Naive thymus-derived CD4-positive, alpha-beta T cell (primary cell): ENCODE results near the gene LCN6. TPM values are rescaled to one million over a fixed set of nuclear protein-coding genes. Genes with fewer than 3 reads are reported as not detected.
"Not testable (repeated sequence)": the region's sequence is repeated elsewhere in the genome, so short reads cannot be mapped to it uniquely, and the experiment has no call there.

Source experiments
- ATAC-seq: fragments of 150-1000 bp; cut with Tn5 transposase; 2 replicates; pipeline ENCODE4 v1.10.0; 2021; ENCODE audit warnings: mild to moderate bottlenecking, moderate library complexity
- CTCF ChIA-PET: fragments of 350-600 bp; sonication (Branson Sonifier 250); formaldehyde crosslinking; loops from one replicate; lab custom pipeline; 2021; ENCODE audit warnings: antibody characterized with exemption; lab: Charles Lee
- POLR2A ChIA-PET: fragments of 350-600 bp; sonication (Branson Sonifier 250); formaldehyde crosslinking; loops from one replicate; lab custom pipeline; 2021; ENCODE audit warnings: antibody characterized with exemption, inconsistent platforms; lab: Charles Lee
- DNase-seq, 9 donors: peaks; one replicate each; pipeline versions ENCODE4 v3.0.0 to v3.0.0-alpha.2; 2020 to 2022; ENCODE audit warnings: mixed read lengths in 1 of 9
- H3K27ac ChIP-seq: one replicate; pipeline ENCODE4 v1.7.0; 2013; ENCODE audit warnings: mild to moderate bottlenecking, low read depth, low read length, moderate library complexity
- H3K27me3 ChIP-seq, 2 donors: one replicate each; pipeline ENCODE4 v1.7.0; 2013; ENCODE audit warnings: low read length in 2 of 2, mild to moderate bottlenecking in 2 of 2, moderate library complexity in 2 of 2; ENCODE audit not compliant: control insufficient read depth in 2 of 2, insufficient read depth in 2 of 2
- H3K36me3 ChIP-seq, 3 experiments: 1 replicate in 2 of 3; 2 replicates in 1 of 3; pipeline ENCODE4 v1.7.0; 2013; ENCODE audit warnings: low read length in 3 of 3, mild to moderate bottlenecking in 3 of 3, moderate library complexity in 1 of 3; ENCODE audit not compliant: insufficient read depth in 3 of 3, control insufficient read depth in 2 of 3
- H3K4me1 ChIP-seq, 2 donors: one replicate each; pipeline ENCODE4 v1.7.0; 2013; ENCODE audit warnings: low read length in 2 of 2, mild to moderate bottlenecking in 2 of 2, moderate library complexity in 1 of 2; ENCODE audit not compliant: control insufficient read depth in 2 of 2, insufficient read depth in 2 of 2
- H3K4me3 ChIP-seq: 2 replicates; pipeline ENCODE4 v1.7.0; 2013; ENCODE audit warnings: mild to moderate bottlenecking, low read length
- H3K9me3 ChIP-seq, 3 experiments: 1 replicate in 2 of 3; 2 replicates in 1 of 3; pipeline ENCODE4 v1.7.0; 2013; ENCODE audit warnings: low read length in 3 of 3; ENCODE audit not compliant: control insufficient read depth in 2 of 3
- H3K27ac Mint-ChIP-seq, 9 donors: one replicate each; pipeline ENCODE4 v1.8.0; 2020 to 2022; ENCODE audit warnings: mixed read lengths in 9 of 9, mild to moderate bottlenecking in 8 of 9, moderate library complexity in 5 of 9, inconsistent platforms in 2 of 9
- H3K27me3 Mint-ChIP-seq, 5 donors: one replicate each; pipeline ENCODE4 v1.8.0; 2021 to 2022; ENCODE audit warnings: mixed read lengths in 5 of 5, mild to moderate bottlenecking in 1 of 5
- H3K36me3 Mint-ChIP-seq, 5 donors: one replicate each; pipeline ENCODE4 v1.8.0; 2020 to 2022; ENCODE audit warnings: mixed read lengths in 5 of 5, mild to moderate bottlenecking in 3 of 5, inconsistent platforms in 1 of 5
- H3K4me1 Mint-ChIP-seq, 7 donors: one replicate each; pipeline ENCODE4 v1.8.0; 2020 to 2022; ENCODE audit warnings: mixed read lengths in 7 of 7, mild to moderate bottlenecking in 3 of 7, inconsistent platforms in 1 of 7
- H3K4me3 Mint-ChIP-seq, 10 donors: one replicate each; pipeline ENCODE4 v1.8.0; 2020 to 2022; ENCODE audit warnings: mild to moderate bottlenecking in 10 of 10, mixed read lengths in 10 of 10, moderate library complexity in 6 of 10, inconsistent platforms in 2 of 10
- H3K9me3 Mint-ChIP-seq, 11 donors: one replicate each; pipeline ENCODE4 v1.8.0; 2020 to 2022; ENCODE audit warnings: mixed read lengths in 11 of 11, mild to moderate bottlenecking in 4 of 11, inconsistent platforms in 1 of 11, moderate library complexity in 1 of 11
- intact Hi-C, 2 donors: fragments of 100-400 bp; cut with micrococcal nuclease; formaldehyde crosslinking; loops; one replicate each; pipeline ENCODE4 v1.15.1; 2023
- polyA plus RNA-seq, 2 donors: library from polyadenylated mRNA; unstranded; fragments of 300-500 nt; fragmentation: Illumina TruSeq; gene quantifications; one replicate each; pipeline ENCODE4 v1.2.3, GENCODE V29; 2021
- total RNA-seq, 6 experiments: library from RNA in 5 of 6; stranded (reverse) in 5 of 6; gene quantifications; 1 replicate in 5 of 6; 2 replicates in 1 of 6; pipeline ENCODE4 v1.2.3 and lab custom pipeline; 2021 to 2026

Gene LCN6
- total and polyA plus RNA-seq, 7 experiments from 2014 or later = not detected

GRCh38 chr9:136762221-136762691 lies 13.9 kb upstream of the LCN6 start:
- no peak overlapping the region for H3K27ac ChIP-seq
- no peaks in the 10 kb centered on the region for H3K27me3 ChIP-seq
- no peak for DNase-seq
- CTCF ChIA-PET = no interaction called here
- intact Hi-C loops = no loop called here
- no peak for ATAC-seq
- Mint-ChIP-seq H3K9me3 (no peaks in the 10 kb centered on the region), H3K4me1 (peaks cover 0 to 12% (median 0%) of the 10 kb centered on the region in 7 donors), H3K27me3 (peaks cover 4 to 17% (median 11%) of the 10 kb centered on the region in 5 donors), H3K36me3 (no peaks in the 10 kb centered on the region), H3K4me3 (no peak overlapping the region), H3K27ac (no peak overlapping the region)
- H3K4me3 ChIP-seq = no peak overlapping the region
- H3K36me3 ChIP-seq = no peaks in the 10 kb centered on the region
- H3K9me3 ChIP-seq = no peaks in the 10 kb centered on the region
- POLR2A ChIA-PET = no interaction called here
- H3K4me1 ChIP-seq = no peaks in the 10 kb centered on the region

- H3K27ac ChIP-seq = no peak overlapping the region
- H3K4me3 Mint-ChIP-seq = no peak overlapping the region
- DNase-seq (no peak), ATAC-seq (no peak)
- intact Hi-C loops = no loop called here
- H3K9me3 Mint-ChIP-seq = no peaks in the 10 kb centered on the region
- CTCF ChIA-PET = no interaction called here
- peaks cover 2 to 10% (median 4%) of the 10 kb centered on the region in 5 donors for H3K27me3 Mint-ChIP-seq
- H3K9me3 ChIP-seq = no peaks in the 10 kb centered on the region
- no peaks in the 10 kb centered on the region for H3K27me3 ChIP-seq
- H3K4me1 Mint-ChIP-seq = peaks cover 0 to 6% (median 0%) of the 10 kb centered on the region in 7 donors
- H3K36me3 Mint-ChIP-seq = no peaks in the 10 kb centered on the region
- H3K4me1 ChIP-seq = no peaks in the 10 kb centered on the region
- no peaks in the 10 kb centered on the region for H3K36me3 ChIP-seq
- POLR2A ChIA-PET = no interaction called here
- H3K27ac Mint-ChIP-seq = no peak overlapping the region
- no peak overlapping the region for H3K4me3 ChIP-seq
Observed at GRCh38 chr9:136761545-136761981, 13.2 kb upstream of the LCN6 start.

- DNase-seq, H3K4me3 Mint-ChIP-seq, H3K36me3 Mint-ChIP-seq, intact Hi-C loops, H3K4me1 ChIP-seq, H3K4me3 ChIP-seq, POLR2A ChIA-PET, H3K27me3 Mint-ChIP-seq, H3K4me1 Mint-ChIP-seq, H3K27ac ChIP-seq, H3K9me3 Mint-ChIP-seq, H3K9me3 ChIP-seq, H3K36me3 ChIP-seq, H3K27ac Mint-ChIP-seq, H3K27me3 ChIP-seq: not testable (repeated sequence)
- ATAC-seq = peak; percentile 25
- CTCF ChIA-PET = interaction anchor here (1.4 kb wide), 1 partner anchor 274 kb away, joined by 4 read pairs; no protein-coding TSS in a partner anchor
Observed at GRCh38 chr9:136760834-136761544, 12.7 kb upstream of the LCN6 start.

- peaks cover 0 to 5% (median 0%) of the 10 kb centered on the region in 7 donors for H3K4me1 Mint-ChIP-seq
- H3K4me3 Mint-ChIP-seq = peak overlapping the region in 2 of 10 donors; percentile 14 to 26
- Histone ChIP-seq H3K27me3 (no peaks in the 10 kb centered on the region), H3K4me3 (no peak overlapping the region), H3K4me1 (no peaks in the 10 kb centered on the region), H3K27ac (no peak overlapping the region), H3K36me3 (no peaks in the 10 kb centered on the region), H3K9me3 (no peaks in the 10 kb centered on the region)
- CTCF ChIA-PET = interaction anchor here (1.4 kb wide), 1 partner anchor 275 kb away, joined by 4 read pairs; no protein-coding TSS in a partner anchor
- DNase-seq (no peak), ATAC-seq (no peak)
- POLR2A ChIA-PET = no interaction called here
- intact Hi-C loops = no loop called here
- peaks cover 0 to 5% (median 0%) of the 10 kb centered on the region in 5 donors for H3K36me3 Mint-ChIP-seq
- no peak overlapping the region for H3K27ac Mint-ChIP-seq
- peaks cover 2 to 11% (median 4%) of the 10 kb centered on the region in 5 donors for H3K27me3 Mint-ChIP-seq
- H3K9me3 Mint-ChIP-seq = peaks cover 0 to 11% (median 3%) of the 10 kb centered on the region in 11 donors
Observed at GRCh38 chr9:136760424-136760823, 12.1 kb upstream of the LCN6 start.

- DNase-seq = no peak
- H3K27ac Mint-ChIP-seq = no peak overlapping the region
- peaks cover 0 to 5% (median 0%) of the 10 kb centered on the region in 5 donors for H3K36me3 Mint-ChIP-seq
- Histone ChIP-seq H3K27me3 (no peaks in the 10 kb centered on the region), H3K36me3 (no peaks in the 10 kb centered on the region), H3K4me3 (no peak overlapping the region), H3K9me3 (no peaks in the 10 kb centered on the region), H3K27ac (no peak overlapping the region), H3K4me1 (no peaks in the 10 kb centered on the region)
- H3K4me3 Mint-ChIP-seq = peak overlapping the region in 2 of 10 donors; percentile 14 to 26
- peaks cover 0 to 11% (median 3%) of the 10 kb centered on the region in 11 donors for H3K9me3 Mint-ChIP-seq
- intact Hi-C loops = no loop called here
- ChIA-PET CTCF (interaction anchor here (1.4 kb wide), 1 partner anchor 276 kb away, joined by 4 read pairs; no protein-coding TSS in a partner anchor), POLR2A (no interaction called here)
- no peak for ATAC-seq
- H3K4me1 Mint-ChIP-seq = peaks cover 0 to 5% (median 0%) of the 10 kb centered on the region in 7 donors
- peaks cover 2 to 10% (median 4%) of the 10 kb centered on the region in 5 donors for H3K27me3 Mint-ChIP-seq
Observed at GRCh38 chr9:136759436-136760325, 11.4 kb upstream of the LCN6 start.

- H3K9me3 Mint-ChIP-seq = peaks cover 0 to 11% (median 3%) of the 10 kb centered on the region in 11 donors
- intact Hi-C loops = no loop called here
- H3K4me1 ChIP-seq = no peaks in the 10 kb centered on the region
Observed at GRCh38 chr9:136759001-136759400, 10.7 kb upstream of the LCN6 start.

More at GRCh38 chr9:136759001-136759400, 10.7 kb upstream of the LCN6 start:
- H3K4me3 Mint-ChIP-seq = no peak overlapping the region
- DNase-seq (no peak), ATAC-seq (no peak)
- H3K36me3 Mint-ChIP-seq = peaks cover 0 to 5% (median 0%) of the 10 kb centered on the region in 5 donors
- no peak overlapping the region for H3K27ac Mint-ChIP-seq
- no peaks in the 10 kb centered on the region for H3K36me3 ChIP-seq
- no peaks in the 10 kb centered on the region for H3K9me3 ChIP-seq
- H3K4me3 ChIP-seq = no peak overlapping the region
- no peak overlapping the region for H3K27ac ChIP-seq
- CTCF ChIA-PET = no interaction called here
- H3K27me3 Mint-ChIP-seq = peaks cover 2 to 10% (median 4%) of the 10 kb centered on the region in 5 donors
- H3K4me1 Mint-ChIP-seq = peaks cover 0 to 5% (median 0%) of the 10 kb centered on the region in 7 donors
- POLR2A ChIA-PET = interaction anchor here (0.6 kb wide), 1 partner anchor 13 kb away, joined by 3 read pairs; no protein-coding TSS in a partner anchor
- H3K27me3 ChIP-seq = no peaks in the 10 kb centered on the region
